H1 (cell line): ENCODE measurements around the gene PTPRG. TPM values are rescaled to one million over a fixed set of nuclear protein-coding genes. Genes with fewer than 3 reads are reported as not detected.

Source experiments
- CTCF ChIA-PET: fragments of 300-600 bp; sonication (Branson Sonifier 250); formaldehyde crosslinking; loops from one replicate; lab custom pipeline; 2021; ENCODE audit not compliant: partially characterized antibody; lab: Charles Lee
- POLR2A ChIA-PET: fragments of 300-600 bp; sonication (Branson Sonifier 250); formaldehyde crosslinking; loops from one replicate; lab custom pipeline; 2021; ENCODE audit warnings: inconsistent platforms; ENCODE audit not compliant: partially characterized antibody; lab: Charles Lee
- DNase-seq, 2 experiments: peaks; one replicate each; pipeline versions ENCODE4 v3.0.0 to v3.0.0-alpha.2; 2010 to 2022; ENCODE audit warnings: low spot score in 2 of 2, low read depth in 1 of 2, mixed read lengths in 1 of 2
- FAIRE-seq: peaks from 2 replicates; lab custom pipeline; 2011; peaks lifted over from hg19 to GRCh38; lab: Jason Lieb, UNC
- H2AFZ ChIP-seq: 2 replicates; pipeline ENCODE4 v1.8.1; 2012; ENCODE audit warnings: low read length, inconsistent platforms
- H2AK5ac ChIP-seq: 2 replicates; pipeline ENCODE4 v1.6.1; 2013; ENCODE audit warnings: low read depth, low read length
- H2BK120ac ChIP-seq: replicated peaks from 2 replicates; pipeline ENCODE3; 2013; ENCODE audit warnings: low read depth, low read length, inconsistent platforms
- H2BK12ac ChIP-seq: 2 replicates; pipeline ENCODE4 v1.6.1; 2013; ENCODE audit warnings: low read depth, low read length
- H2BK15ac ChIP-seq: 2 replicates; pipeline ENCODE4 v1.6.1; 2013; ENCODE audit warnings: low read length
- H2BK20ac ChIP-seq: 2 replicates; pipeline ENCODE4 v1.6.1; 2013; ENCODE audit warnings: low read length
- H2BK5ac ChIP-seq: 2 replicates; pipeline ENCODE4 v1.6.1; 2013; ENCODE audit warnings: low read depth, low read length
- H3K14ac ChIP-seq: 2 replicates; pipeline ENCODE4 v1.6.1; 2013; ENCODE audit warnings: inconsistent platforms; ENCODE audit not compliant: insufficient read length
- H3K18ac ChIP-seq: 2 replicates; pipeline ENCODE4 v1.6.1; 2013; ENCODE audit warnings: low read length; ENCODE audit errors: extremely low read depth
- H3K23ac ChIP-seq: 2 replicates; pipeline ENCODE4 v1.6.1; 2013; ENCODE audit warnings: inconsistent platforms; ENCODE audit not compliant: insufficient read length
- H3K23me2 ChIP-seq: 2 replicates; pipeline ENCODE4 v1.6.1; 2013; ENCODE audit warnings: low read depth, low read length
- H3K27ac ChIP-seq: 2 replicates; pipeline ENCODE4 v1.6.1; 2011; ENCODE audit warnings: low read depth, low read length, inconsistent platforms
- H3K27me3 ChIP-seq, 4 experiments: replicated peaks in 1 of 4; 1 replicate in 1 of 4; 2 replicates in 3 of 4; pipeline versions ENCODE4 v1.6.1 to v1.8.1; 2011 to 2013; ENCODE audit warnings: low read length in 3 of 4, mild to moderate bottlenecking in 3 of 4, inconsistent platforms in 2 of 4, mixed read lengths in 2 of 4, moderate library complexity in 1 of 4; ENCODE audit not compliant: control insufficient read depth in 3 of 4, insufficient read depth in 3 of 4; ENCODE audit errors: extremely low read depth in 1 of 4
- H3K36me3 ChIP-seq, 4 experiments: 2 replicates each; pipeline versions ENCODE4 v1.6.1 to v1.8.1; 2011 to 2013; ENCODE audit warnings: mild to moderate bottlenecking in 4 of 4, low read length in 3 of 4, moderate library complexity in 2 of 4, control low read depth in 1 of 4, inconsistent platforms in 1 of 4; ENCODE audit not compliant: insufficient read depth in 4 of 4, control insufficient read depth in 2 of 4
- H3K4ac ChIP-seq: replicated peaks from 2 replicates; pipeline ENCODE3; 2013; ENCODE audit warnings: low read length, low read depth, mixed read lengths, inconsistent platforms; ENCODE audit not compliant: insufficient read length
- H3K4me1 ChIP-seq, 4 experiments: replicated peaks in 1 of 4; 1 replicate in 1 of 4; 2 replicates in 3 of 4; pipeline versions ENCODE4 v1.6.1 to v1.8.1; 2011 to 2013; ENCODE audit warnings: low read length in 3 of 4, inconsistent platforms in 2 of 4, mixed read lengths in 1 of 4; ENCODE audit not compliant: insufficient read depth in 4 of 4, control insufficient read depth in 3 of 4
- H3K4me2 ChIP-seq, 2 experiments: 2 replicates each; pipeline versions ENCODE4 v1.6.1 to v1.8.1; 2011 to 2013; ENCODE audit warnings: low read depth in 2 of 2, low read length in 2 of 2, control low read depth in 1 of 2, inconsistent platforms in 1 of 2, mild to moderate bottlenecking in 1 of 2; ENCODE audit not compliant: insufficient read depth in 1 of 2
- H3K4me3 ChIP-seq, 4 experiments: fragments of 200-600, 300-600 bp in 1 of 4; sonication (generic), shearing (Covaris generic), sonication (Bioruptor Twin) in 1 of 4; 2 replicates each; pipeline versions ENCODE4 v1.5.1 to v1.8.1; 2011 to 2016; ENCODE audit warnings: low read length in 4 of 4, low read depth in 3 of 4, control low read depth in 2 of 4, inconsistent platforms in 2 of 4, mild to moderate bottlenecking in 2 of 4, mixed read lengths in 1 of 4, moderate library complexity in 1 of 4; ENCODE audit not compliant: insufficient read depth in 2 of 4; ENCODE audit errors: extremely low read depth in 1 of 4
- H3K56ac ChIP-seq: replicated peaks from 2 replicates; pipeline ENCODE3; 2013; ENCODE audit warnings: low read depth, mild to moderate bottlenecking, mixed read lengths, low read length, inconsistent platforms; ENCODE audit not compliant: insufficient read length
- H3K79me1 ChIP-seq: 2 replicates; pipeline ENCODE4 v1.6.1; 2013; ENCODE audit warnings: low read depth, low read length, control low read depth
- H3K79me2 ChIP-seq, 2 experiments: 2 replicates each; pipeline versions ENCODE4 v1.6.1 to v1.8.1; 2012 to 2013; ENCODE audit warnings: low read length in 2 of 2, mild to moderate bottlenecking in 2 of 2, inconsistent platforms in 1 of 2; ENCODE audit not compliant: insufficient read depth in 2 of 2, control insufficient read depth in 1 of 2
- H3K9ac ChIP-seq, 4 experiments: replicated peaks in 1 of 4; 1 replicate in 1 of 4; 2 replicates in 3 of 4; pipeline versions ENCODE4 v1.6.1 to v1.8.1; 2011 to 2013; ENCODE audit warnings: low read depth in 3 of 4, low read length in 3 of 4, control low read depth in 2 of 4, mild to moderate bottlenecking in 2 of 4, moderate library complexity in 2 of 4, inconsistent platforms in 1 of 4; ENCODE audit errors: extremely low read depth in 1 of 4
- H3K9me3 ChIP-seq, 2 experiments: 2 replicates each; pipeline versions ENCODE4 v1.6.1 to v1.8.1; 2012 to 2013; ENCODE audit warnings: mild to moderate bottlenecking in 2 of 2, moderate library complexity in 2 of 2, control low read depth in 1 of 2, inconsistent platforms in 1 of 2, low read depth in 1 of 2, low read length in 1 of 2, mixed read lengths in 1 of 2; ENCODE audit not compliant: insufficient read depth in 2 of 2
- H4K20me1 ChIP-seq, 2 experiments: replicated peaks in 1 of 2; 2 replicates each; pipeline versions ENCODE3 to v1.8.1; 2011 to 2013; ENCODE audit warnings: inconsistent platforms in 2 of 2, low read length in 2 of 2, mild to moderate bottlenecking in 1 of 2; ENCODE audit not compliant: insufficient read depth in 2 of 2, control insufficient read depth in 1 of 2
- H4K5ac ChIP-seq: 2 replicates; pipeline ENCODE4 v1.6.1; 2013; ENCODE audit warnings: low read length, low read depth, mixed read lengths, inconsistent platforms; ENCODE audit not compliant: insufficient read length
- H4K8ac ChIP-seq: 2 replicates; pipeline ENCODE4 v1.8.0; 2013; ENCODE audit warnings: mild to moderate bottlenecking, moderate library complexity, low read length, inconsistent platforms; ENCODE audit not compliant: insufficient read depth; ENCODE audit errors: extremely low read depth
- H4K91ac ChIP-seq: replicated peaks from 2 replicates; pipeline ENCODE3; 2013; ENCODE audit warnings: low read length, mixed read lengths, inconsistent platforms; ENCODE audit not compliant: insufficient read length
- CHD1 ChIP-seq: IDR thresholded peaks from 2 replicates; pipeline ENCODE4 v1.6.1; 2012; ENCODE audit warnings: low read depth, low read length, improper control_type of control experiment
- EGR1 ChIP-seq: IDR thresholded peaks from 2 replicates; pipeline ENCODE4 v1.6.1; 2011; ENCODE audit warnings: low read depth, low read length, borderline replicate concordance
- NRF1 ChIP-seq: IDR thresholded peaks from 2 replicates; pipeline ENCODE4 v1.6.1; 2011; ENCODE audit warnings: mild to moderate bottlenecking, low read depth, low read length, improper control_type of control experiment
- PHF8 ChIP-seq: fragments of 200-600 bp; sonication (generic); conservative IDR thresholded peaks from 2 replicates; pipeline ENCODE4 v1.7.1; 2012; ENCODE audit warnings: low read depth, mild to moderate bottlenecking, inconsistent platforms, low read length, moderate library complexity
- POLR2A ChIP-seq, 2 experiments: IDR thresholded peaks; 1 replicate in 1 of 2; 2 replicates in 1 of 2; pipeline ENCODE4 v1.6.1; 2011; ENCODE audit warnings: low read depth in 2 of 2, low read length in 2 of 2, mild to moderate bottlenecking in 2 of 2; ENCODE audit errors: control extremely low read depth in 1 of 2
- POU5F1 ChIP-seq: IDR thresholded peaks from 2 replicates; pipeline ENCODE4 v1.6.1; 2011; ENCODE audit warnings: low read depth, mild to moderate bottlenecking, low read length, moderate library complexity
- RFX5 ChIP-seq: IDR thresholded peaks from 2 replicates; pipeline ENCODE4 v1.6.1; 2011; ENCODE audit warnings: low read depth, low read length, improper control_type of control experiment, borderline replicate concordance
- TBP ChIP-seq: IDR thresholded peaks from 2 replicates; pipeline ENCODE4 v1.6.1; 2011; ENCODE audit warnings: low read depth, low read length, improper control_type of control experiment
- WGBS, 2 experiments: shearing (Covaris generic) in 1 of 2; methylation state at CpG; one replicate each; pipeline versions ENCODE4 v1.1.6 to v1.1.7; 2013 to 2015; ENCODE audit warnings: low lambda C conversion rate in 2 of 2, mixed read lengths in 2 of 2, inconsistent platforms in 1 of 2, low coverage in 1 of 2, missing lambda C conversion rate in 1 of 2; ENCODE audit not compliant: insufficient replicate concordance in 2 of 2, insufficient coverage in 1 of 2, insufficient read length in 1 of 2; ENCODE audit errors: extremely low coverage in 1 of 2, missing lambda C conversion rate in 1 of 2; 5-methylcytosine and 5-hydroxymethylcytosine counted together
- polyA plus RNA-seq, 7 experiments: library from polyadenylated mRNA; depleted of rRNA in 3 of 7; stranded (reverse) in 5 of 7; unstranded in 2 of 7; fragments of >200 nt in 5 of 7; fragments of 200-250 nt in 2 of 7; gene quantifications; 1 replicate in 5 of 7; 2 replicates in 1 of 7; 4 replicates in 1 of 7; pipeline versions ENCODE4 v1.2.1 to v1.2.3, GENCODE V29; 2011 to 2013; ENCODE audit warnings: missing spikeins in 2 of 7, mixed read lengths in 2 of 7
- total RNA-seq: library from RNA; stranded (reverse); fragmentation: NEBNext Ultra II Directional; extraction: Animal tissue kit (Norgen Biotek cat#: 25700); gene quantifications from 2 replicates; pipeline ENCODE4 v1.2.1, GENCODE V29; 2021
- TF ChIP-seq, protein P1 (sequence below), 3 experiments: IDR thresholded peaks; 1 replicate in 2 of 3; 2 replicates in 1 of 3; pipeline versions ENCODE4 v1.5.1 to v1.6.1; 2011; ENCODE audit warnings: low read length in 3 of 3, mild to moderate bottlenecking in 3 of 3, inconsistent platforms in 2 of 3, low read depth in 1 of 3, moderate library complexity in 1 of 3; ENCODE audit not compliant: insufficient read depth in 1 of 3; ENCODE audit errors: control extremely low read depth in 1 of 3

The PTPRG gene
- total and polyA plus RNA-seq, 2 of the 8 experiments (the other 6 are each of a cell fraction or from before 2014, with no cell fraction given), result 23.3 to 96.2 TPM

DNA sequence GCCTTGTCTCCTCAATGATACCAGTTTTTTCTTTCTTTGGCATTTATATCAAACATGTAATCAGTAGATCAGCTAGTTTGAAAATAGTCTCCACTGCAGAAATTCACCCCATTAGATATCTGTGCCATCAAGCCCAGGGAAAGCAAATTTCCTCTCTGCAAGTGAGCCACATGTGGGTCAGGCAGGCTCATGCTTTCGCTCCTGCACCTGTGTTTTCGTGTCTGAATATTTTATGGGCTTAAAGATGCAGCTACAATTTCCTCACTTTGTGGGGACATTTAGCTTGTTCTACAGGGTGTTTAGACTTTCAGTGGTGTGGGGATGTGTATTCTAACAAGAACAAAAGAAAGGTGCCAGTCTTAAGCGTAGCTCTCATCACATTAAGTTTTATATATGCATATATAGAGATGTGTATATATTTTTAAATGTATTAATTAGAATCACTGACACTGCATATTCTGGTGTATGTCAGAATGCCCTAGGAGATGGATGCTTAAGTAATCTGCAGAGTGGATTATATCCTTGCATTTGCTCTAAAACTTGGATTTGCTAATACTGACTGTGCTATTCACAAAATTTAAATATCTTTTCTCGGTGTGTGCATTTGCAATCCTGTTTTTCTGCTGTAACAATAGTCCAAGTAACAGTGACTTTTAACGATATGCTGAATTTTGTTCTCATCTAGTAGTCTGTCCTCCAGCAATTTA, 372.6 kb downstream of the PTPRG start:
- Histone ChIP-seq H3K9ac (no peak overlapping the region), H3K79me2 (peaks cover 0 to 87% of the 10 kb centered on the region in 2 experiments; a peak in 3 of 4 replicates), H4K91ac (no peak overlapping the region), H2BK120ac (no peak overlapping the region), H2BK15ac (no peak overlapping the region), H2BK12ac (no peak overlapping the region), H3K14ac (no peak overlapping the region), H4K20me1 (peaks cover 3 to 7% of the 10 kb centered on the region in 2 experiments), H3K23ac (no peak overlapping the region), H2AFZ (no peak overlapping the region), H3K23me2 (no peaks in the 10 kb centered on the region), H3K4me3 (no peak overlapping the region), H4K5ac (no peak overlapping the region), H2BK20ac (no peak overlapping the region), H2BK5ac (no peak overlapping the region), H4K8ac (no peak overlapping the region), H3K9me3 (peaks cover 0 to 3% of the 10 kb centered on the region in 2 experiments; a peak in 1 of 4 replicates), H3K4ac (no peak overlapping the region), H3K18ac (no peak overlapping the region), H3K4me1 (peaks cover 0 to 12% (median 8%) of the 10 kb centered on the region in 4 experiments; a peak in 6 of 7 replicates), H3K4me2 (no peak overlapping the region), H3K36me3 (peaks cover 0 to 8% (median 0%) of the 10 kb centered on the region in 4 experiments; a peak in 1 of 8 replicates), H3K56ac (no peak overlapping the region), H3K79me1 (no peaks in the 10 kb centered on the region; the same call in 1 of the 2 replicates), H3K27ac (no peak overlapping the region), H3K27me3 (no peaks in the 10 kb centered on the region), H2AK5ac (no peak overlapping the region)
- ChIA-PET POLR2A (interaction anchor here (2.6 kb wide), 1 partner anchor 373 kb away, joined by 7 read pairs; the partner anchor contains the start of gene PTPRG), CTCF (interaction anchor here (0.8 to 3.6 kb wide), 10 partner anchors 8 to 375 kb away, joined by 3 to 38 read pairs (median 4); no protein-coding TSS in a partner anchor)
- FAIRE-seq (no peak), DNase-seq (no peak)
- 96% methylated on average over 5 of the region's 5 CpGs; no CpG with 5 or more reads in 1 of the 2 experiments for WGBS, 2 experiments
- TF ChIP-seq, protein P1, sequence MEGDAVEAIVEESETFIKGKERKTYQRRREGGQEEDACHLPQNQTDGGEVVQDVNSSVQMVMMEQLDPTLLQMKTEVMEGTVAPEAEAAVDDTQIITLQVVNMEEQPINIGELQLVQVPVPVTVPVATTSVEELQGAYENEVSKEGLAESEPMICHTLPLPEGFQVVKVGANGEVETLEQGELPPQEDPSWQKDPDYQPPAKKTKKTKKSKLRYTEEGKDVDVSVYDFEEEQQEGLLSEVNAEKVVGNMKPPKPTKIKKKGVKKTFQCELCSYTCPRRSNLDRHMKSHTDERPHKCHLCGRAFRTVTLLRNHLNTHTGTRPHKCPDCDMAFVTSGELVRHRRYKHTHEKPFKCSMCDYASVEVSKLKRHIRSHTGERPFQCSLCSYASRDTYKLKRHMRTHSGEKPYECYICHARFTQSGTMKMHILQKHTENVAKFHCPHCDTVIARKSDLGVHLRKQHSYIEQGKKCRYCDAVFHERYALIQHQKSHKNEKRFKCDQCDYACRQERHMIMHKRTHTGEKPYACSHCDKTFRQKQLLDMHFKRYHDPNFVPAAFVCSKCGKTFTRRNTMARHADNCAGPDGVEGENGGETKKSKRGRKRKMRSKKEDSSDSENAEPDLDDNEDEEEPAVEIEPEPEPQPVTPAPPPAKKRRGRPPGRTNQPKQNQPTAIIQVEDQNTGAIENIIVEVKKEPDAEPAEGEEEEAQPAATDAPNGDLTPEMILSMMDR (IDR thresholded peaks at IDR 0.05; ENCODE audit: control extremely low read depth in 1 of 3, insufficient read depth in 1 of 3, low read depth in 1 of 3, low read length in 3 of 3), result no peak
- no peak for TF ChIP-seq RFX5
- TF ChIP-seq NRF1, result no peak
- no peak for TF ChIP-seq EGR1
- TF ChIP-seq PHF8, result no peak
- no peak for TF ChIP-seq TBP
- no peak for TF ChIP-seq POLR2A (IDR thresholded peaks at IDR 0.05; ENCODE audit: control extremely low read depth in 1 of 2, low read depth in 2 of 2, low read length in 2 of 2)
- TF ChIP-seq CHD1, result no peak
- TF ChIP-seq POU5F1, result no peak
